Right renal pelvis (tissue), 4 donors: ENCODE data around the gene LPIN3. TPM values are rescaled to one million over a fixed set of nuclear protein-coding genes. Genes with fewer than 3 reads are reported as not detected.

Experiments used
- polyA plus RNA-seq, 4 donors: library from polyadenylated mRNA; unstranded; fragments of 120-200 nt; gene quantifications; one replicate each; pipeline ENCODE4 v1.2.1, GENCODE V29; 2013; ENCODE audit not compliant: insufficient read length in 4 of 4

The LPIN3 gene
- polyA plus RNA-seq, 4 donors, result 9.5 to 13.6 (median 11.5) TPM

Other genes starting within 250 kb of the LPIN3 start
- gene PLCG1, start 203.3 kb upstream of the LPIN3 start, polyA plus RNA-seq, result 100 to 1,000 TPM; 122 to 150 (median 133) TPM
- gene ZHX3, start 23.1 kb upstream of the LPIN3 start, polyA plus RNA-seq, result 10 to 100 TPM; 19.7 to 28.7 (median 25.3) TPM
- gene EMILIN3, start 26.0 kb downstream of the LPIN3 start, polyA plus RNA-seq, result 10 to 100 TPM in 1 of 4 donors, 1 to 10 TPM in 3; 7.5 to 11.4 (median 9.6) TPM